Activated CD8-positive, alpha-beta memory T cell treated with anti-CD3 and anti-CD28 coated beads for 24 hours (primary cell): Measurements from ENCODE around the gene KRTAP10-10.
"Not testable (repeated sequence)": the region's sequence is repeated elsewhere in the genome, so short reads cannot be mapped to it uniquely, and the experiment has no call there.

Source experiments
- DNase-seq: peaks from one replicate; pipeline ENCODE4 v3.0.0-alpha.2; 2020

KRTAP10-10 gene

DNA sequence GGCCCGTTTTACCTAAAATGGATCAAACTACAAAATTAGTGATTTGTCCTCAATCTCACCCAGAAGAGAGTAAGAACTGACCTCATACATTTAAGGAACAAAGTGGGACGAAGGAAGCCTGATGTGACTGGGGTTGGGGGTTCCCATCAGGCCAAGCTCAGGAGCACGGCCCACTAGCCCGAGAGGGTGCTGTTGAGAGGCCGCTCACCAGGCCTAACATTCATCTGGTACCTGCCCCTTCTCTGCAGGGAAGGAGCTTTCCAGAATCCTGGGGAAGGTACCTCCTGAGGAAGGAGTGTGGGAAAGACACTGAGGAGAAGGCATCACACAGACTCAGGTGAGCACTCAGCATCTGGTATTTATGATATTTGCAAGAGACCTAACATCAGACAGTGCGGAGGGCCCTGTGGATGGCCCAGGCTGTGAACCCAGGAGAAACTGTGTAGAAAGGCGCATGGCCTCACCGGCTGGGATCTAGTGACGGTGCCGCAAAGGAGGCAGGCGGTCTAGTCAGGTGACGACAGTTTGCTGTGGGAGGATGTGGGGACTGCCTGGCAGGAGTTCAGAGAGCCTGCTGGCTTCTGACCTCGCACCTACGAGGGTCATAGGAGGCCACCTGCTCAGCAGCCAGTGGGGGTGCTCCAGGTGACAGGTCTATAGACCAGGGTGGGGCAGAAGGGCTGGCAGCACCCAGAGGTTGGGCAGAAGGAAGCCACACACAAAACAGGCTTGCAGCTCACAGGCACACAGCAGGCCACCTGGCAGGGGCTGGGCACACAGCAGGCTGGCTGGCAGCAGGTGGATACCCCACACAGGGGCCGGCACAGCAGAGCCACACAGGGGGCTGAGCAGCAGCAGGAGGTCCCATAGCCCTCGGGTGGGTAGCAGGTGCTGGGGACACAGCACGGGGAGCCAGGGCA, 16.8 kb downstream of the KRTAP10-10 start:
- DNase-seq, result no peak

- DNase-seq, result no peak
Observed at GRCh38 chr21:44654576-44655175, 17.5 kb downstream of the KRTAP10-10 start, which contains the start of gene KRTAP12-4. TSS of gene KRTAP12-4 (minus strand) at chr21:44654659. CDS start at chr21:44654614, 45 bp downstream.

GRCh38 chr21:44656868-44657267, 19.7 kb downstream of the KRTAP10-10 start:
- DNase-seq, result no peak

- no peak for DNase-seq
Observed at GRCh38 chr21:44657635-44658540, 20.7 kb downstream of the KRTAP10-10 start, which contains the start of gene KRTAP12-3. TSS of gene KRTAP12-3 (plus strand) at chr21:44657932. CDS start at chr21:44657980, 48 bp downstream.

DNA sequence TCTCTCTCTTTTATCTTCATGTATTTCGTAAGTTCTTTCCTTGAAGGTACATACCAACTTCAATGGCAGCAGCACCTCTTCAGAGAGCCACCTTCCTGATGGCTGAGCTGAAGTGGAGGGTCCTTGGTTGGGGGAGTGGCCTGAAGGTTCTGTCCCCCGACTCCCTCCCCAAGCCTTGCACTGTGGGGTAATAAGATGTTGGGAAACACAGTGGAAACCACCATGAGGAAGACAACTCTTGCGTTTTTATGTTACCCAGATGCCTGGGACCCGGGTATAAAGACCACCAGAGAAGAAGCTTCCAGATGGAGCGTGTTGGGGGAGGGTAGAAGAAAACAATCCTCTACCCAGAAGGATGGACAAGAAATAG, 21.4 kb downstream of the KRTAP10-10 start:
- no peak for DNase-seq

DNA sequence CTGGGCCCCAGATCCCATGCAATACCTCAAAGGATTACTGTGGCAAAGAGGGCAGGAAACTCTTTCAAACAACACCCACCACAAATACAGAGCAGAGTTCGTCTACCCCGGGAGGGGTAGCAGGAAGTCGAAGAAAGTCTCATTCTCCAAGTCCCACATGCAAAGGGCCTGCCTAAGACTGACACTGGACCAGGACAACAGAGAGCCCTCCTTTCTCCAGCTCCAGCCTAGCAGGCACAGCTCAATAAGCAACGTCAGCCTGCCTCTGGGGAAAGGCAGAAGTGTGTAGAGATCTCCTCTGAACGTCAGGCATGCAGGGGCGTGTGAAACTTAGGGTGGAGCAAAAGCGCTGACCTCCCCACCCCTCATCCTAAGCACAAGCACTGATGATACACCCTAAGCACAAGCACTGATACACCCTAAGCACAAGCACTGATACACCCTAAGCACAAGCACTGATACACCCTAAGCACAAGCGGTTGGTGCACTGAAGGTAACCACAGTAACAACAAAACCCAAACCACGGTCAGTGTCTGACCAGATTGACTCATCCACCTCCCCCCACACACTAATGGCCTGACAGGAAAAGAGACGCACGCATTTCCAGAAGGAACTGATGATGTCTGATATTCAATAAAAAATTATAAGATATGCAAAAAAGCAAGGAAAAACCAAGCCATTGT, 21.9 kb downstream of the KRTAP10-10 start:
- peak; percentile 44 for DNase-seq

GRCh38 chr21:44661567-44661966, 24.4 kb downstream of the KRTAP10-10 start:
- DNase-seq, result not testable (repeated sequence)

- peak; percentile 33 for DNase-seq
Observed at GRCh38 chr21:44664691-44665090, 27.5 kb downstream of the KRTAP10-10 start.

GRCh38 chr21:44666401-44667320, 29.5 kb downstream of the KRTAP10-10 start, which contains the start of gene KRTAP12-2:
TSS of gene KRTAP12-2 (minus strand) at chr21:44666927. CDS start at chr21:44666886, 41 bp downstream.
- no peak for DNase-seq

GRCh38 chr21:44667612-44668011, 30.5 kb downstream of the KRTAP10-10 start:
- DNase-seq, result no peak

- DNase-seq, result peak; percentile 28
Observed at GRCh38 chr21:44670642-44671432, 33.7 kb downstream of the KRTAP10-10 start.

- no peak for DNase-seq
Observed at GRCh38 chr21:44671911-44672310, 34.8 kb downstream of the KRTAP10-10 start.

DNA sequence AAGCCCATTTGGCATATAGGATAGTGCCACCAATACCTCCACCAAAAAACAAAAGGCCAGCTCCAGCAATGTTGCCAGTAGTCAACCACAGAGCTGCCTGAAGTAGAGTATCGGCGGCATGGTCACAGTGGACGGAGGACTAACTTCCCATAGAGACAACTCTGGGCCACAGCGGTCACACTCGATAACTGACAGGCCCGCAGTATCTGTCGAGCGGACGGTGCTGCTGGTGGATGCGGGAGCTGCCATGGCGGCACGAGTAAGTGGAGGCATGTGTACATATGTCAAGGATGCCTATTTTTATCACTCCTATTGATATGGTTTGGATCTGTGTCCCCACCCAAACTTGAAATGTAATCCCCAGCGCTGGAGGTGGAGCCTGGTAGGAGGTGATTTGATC, 40.7 kb downstream of the KRTAP10-10 start:
- DNase-seq, result peak; percentile 43

DNA sequence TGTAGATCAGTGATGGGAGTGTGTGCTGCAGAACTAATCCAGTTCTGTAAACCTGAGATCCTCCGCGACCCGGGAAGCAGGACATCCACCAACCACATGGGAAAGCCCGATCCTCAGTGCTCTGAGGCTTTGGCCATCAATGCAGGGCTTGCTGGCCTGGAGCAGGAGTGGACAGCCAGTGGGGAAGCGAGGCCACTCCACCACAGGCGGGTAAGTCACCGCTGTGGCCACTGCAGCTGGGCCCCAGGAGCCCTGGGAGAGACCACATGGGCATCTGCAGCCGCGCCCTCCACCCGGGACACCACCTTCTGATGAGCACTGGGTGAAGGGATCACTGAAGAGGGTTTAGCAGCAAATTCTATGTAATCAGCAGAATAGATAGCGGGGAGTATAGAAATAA, 44.0 kb downstream of the KRTAP10-10 start:
- DNase-seq, result no peak

GRCh38 chr21:44681861-44682579, 44.9 kb downstream of the KRTAP10-10 start, which contains the start of gene KRTAP12-1:
TSS of gene KRTAP12-1 (minus strand) at chr21:44682163. CDS start at chr21:44682123, 40 bp downstream.
- DNase-seq, result no peak

- no peak for DNase-seq
Observed at GRCh38 chr21:44682580-44683151, 45.5 kb downstream of the KRTAP10-10 start.

DNA sequence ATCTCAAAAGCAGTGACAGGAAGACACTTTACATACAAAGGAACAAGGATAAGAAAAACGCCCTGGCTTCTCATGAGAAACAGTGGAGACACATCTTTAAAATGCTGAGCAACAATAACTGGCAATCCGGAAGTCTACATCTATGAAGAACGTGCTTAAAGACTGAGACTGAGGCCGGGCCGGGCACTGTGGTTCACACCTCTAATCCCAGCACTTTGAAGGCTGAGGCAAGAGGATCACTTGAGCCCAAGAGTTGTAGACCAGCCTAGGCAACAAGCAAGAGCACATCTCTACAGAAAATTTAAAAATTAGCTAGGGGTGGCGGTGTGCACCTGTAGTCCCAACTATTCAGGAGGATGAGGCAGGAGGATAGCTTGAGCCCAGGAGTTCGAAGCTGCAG, 46.9 kb downstream of the KRTAP10-10 start:
- no peak for DNase-seq

GRCh38 chr21:44684483-44684882, 47.3 kb downstream of the KRTAP10-10 start:
- DNase-seq, result no peak

GRCh38 chr21:44685050-44685449, 47.9 kb downstream of the KRTAP10-10 start:
- peak; percentile 38 for DNase-seq
